Fibroblast of lung (primary cell): ENCODE results near the gene NUDCD2.

Source experiments
- CTCF ChIP-seq, 2 donors: IDR thresholded peaks in 1 of 2; conservative IDR thresholded peaks in 1 of 2; 1 replicate in 1 of 2; 2 replicates in 1 of 2; pipeline ENCODE4 v1.5.1; 2011 to 2012; ENCODE audit warnings: low read length in 2 of 2, control low read depth in 1 of 2, inconsistent platforms in 1 of 2, low read depth in 1 of 2, mild to moderate bottlenecking in 1 of 2
- EZH2 ChIP-seq: IDR thresholded peaks from 2 replicates; pipeline ENCODE4 v1.5.1; 2012; ENCODE audit warnings: low read length, control low read depth, mild to moderate bottlenecking; ENCODE audit errors: missing control alignments

GRCh38 chr5:163508753-163509152 is 48.9 kb upstream of the NUDCD2 start:
- TF ChIP-seq CTCF (conservative IDR thresholded peaks at IDR 0.05 in 1 of 2, IDR thresholded peaks at IDR 0.05 in 1 of 2; ENCODE audit: low read depth in 1 of 2, low read length in 2 of 2) (no peak), EZH2 (no peak)
